ENCODE measurements around the gene MRGPRX2. TPM values are rescaled to one million over a fixed set of nuclear protein-coding genes. Genes with fewer than 3 reads are reported as not detected.

The MRGPRX2 gene
- total RNA-seq, 4 donors from 2014 or later: not detected

DNA sequence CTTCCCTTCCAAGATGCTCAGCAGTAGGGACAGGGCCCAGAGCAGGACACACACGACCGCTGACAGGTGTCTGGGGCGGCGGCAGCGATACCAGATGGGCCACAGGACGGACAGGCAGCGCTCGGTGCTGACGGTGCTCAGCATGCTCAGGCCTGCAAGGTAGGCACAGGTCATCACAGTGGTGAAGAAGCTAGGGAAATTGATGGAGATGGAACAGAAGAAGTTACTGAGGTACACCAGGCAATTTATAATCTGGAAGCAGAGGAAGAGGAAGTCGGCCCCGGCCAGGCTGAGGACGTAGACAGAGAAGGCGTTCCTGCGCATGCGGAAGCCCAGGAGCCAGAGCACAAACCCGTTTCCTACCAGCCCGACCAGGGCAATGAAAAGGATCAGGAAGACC is 4.6 kb downstream of the MRGPRX2 start:
- no peak for DNase-seq
- Histone ChIP-seq H3K27me3 (no peaks in the 10 kb centered on the region), H3K4me1 (no peaks in the 10 kb centered on the region), H3K27ac (no peak overlapping the region), H3K9me3 (no peaks in the 10 kb centered on the region), H3K36me3 (no peaks in the 10 kb centered on the region), H3K4me3 (no peak overlapping the region)
- in situ Hi-C loops (cut with MboI; ENCODE audit: low pct_ligation_motif_present in 1 of 4, low pct_unique_long_range_greater_than_20kb in 1 of 4, low sequenced_read_pairs in 3 of 4) (loop anchor here in 3 of 4 donors (25.0 kb wide), 2 partner anchors 481 to 706 kb away; no protein-coding TSS in a partner anchor), intact Hi-C loops (cut with DNase I; ENCODE audit: low total_unique reads) (no loop called here)
- 87 to 100% methylated on average over 6 to 17 of the region's 17 CpGs for WGBS, 2 donors (ENCODE audit: low coverage in 1 of 2)
- no peak for TF ChIP-seq EP300 (IDR thresholded peaks at IDR 0.05; ENCODE audit: low read depth)
- no peak for TF ChIP-seq POLR2AphosphoS5 (IDR thresholded peaks at IDR 0.05)
- no peak for TF ChIP-seq POLR2A (IDR thresholded peaks at IDR 0.05)
- TF ChIP-seq, protein P1, sequence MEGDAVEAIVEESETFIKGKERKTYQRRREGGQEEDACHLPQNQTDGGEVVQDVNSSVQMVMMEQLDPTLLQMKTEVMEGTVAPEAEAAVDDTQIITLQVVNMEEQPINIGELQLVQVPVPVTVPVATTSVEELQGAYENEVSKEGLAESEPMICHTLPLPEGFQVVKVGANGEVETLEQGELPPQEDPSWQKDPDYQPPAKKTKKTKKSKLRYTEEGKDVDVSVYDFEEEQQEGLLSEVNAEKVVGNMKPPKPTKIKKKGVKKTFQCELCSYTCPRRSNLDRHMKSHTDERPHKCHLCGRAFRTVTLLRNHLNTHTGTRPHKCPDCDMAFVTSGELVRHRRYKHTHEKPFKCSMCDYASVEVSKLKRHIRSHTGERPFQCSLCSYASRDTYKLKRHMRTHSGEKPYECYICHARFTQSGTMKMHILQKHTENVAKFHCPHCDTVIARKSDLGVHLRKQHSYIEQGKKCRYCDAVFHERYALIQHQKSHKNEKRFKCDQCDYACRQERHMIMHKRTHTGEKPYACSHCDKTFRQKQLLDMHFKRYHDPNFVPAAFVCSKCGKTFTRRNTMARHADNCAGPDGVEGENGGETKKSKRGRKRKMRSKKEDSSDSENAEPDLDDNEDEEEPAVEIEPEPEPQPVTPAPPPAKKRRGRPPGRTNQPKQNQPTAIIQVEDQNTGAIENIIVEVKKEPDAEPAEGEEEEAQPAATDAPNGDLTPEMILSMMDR (IDR thresholded peaks at IDR 0.05): no peak

DNA sequence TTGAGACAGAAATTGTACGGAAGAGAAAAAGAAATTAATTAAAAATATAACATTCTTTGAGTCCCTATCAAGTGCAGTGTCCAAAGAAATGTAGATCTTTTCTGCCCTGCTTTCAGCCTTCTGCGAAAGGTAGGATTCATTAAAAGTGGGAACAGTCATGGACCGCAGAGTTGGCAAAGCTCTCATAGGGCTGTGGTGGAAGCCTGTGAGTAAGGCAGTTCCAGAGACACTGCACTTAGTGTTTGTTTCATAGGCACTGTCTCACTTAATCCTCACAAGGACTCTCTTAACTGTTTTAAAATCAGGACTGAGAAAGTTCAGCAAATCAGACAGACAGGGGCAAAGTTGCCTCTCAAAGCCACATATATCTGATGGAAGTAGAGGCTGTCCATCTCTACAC is 5.5 kb downstream of the MRGPRX2 start:
- intact Hi-C loops (cut with DNase I; ENCODE audit: low total_unique reads): no loop called here
- 83 to 91% methylated on average over 3 of the region's 3 CpGs for WGBS, 2 donors (ENCODE audit: low coverage in 1 of 2)
- H3K9me3 ChIP-seq: no peaks in the 10 kb centered on the region
- H3K4me1 ChIP-seq: no peaks in the 10 kb centered on the region
- in situ Hi-C loops (cut with MboI; ENCODE audit: low pct_ligation_motif_present in 1 of 4, low pct_unique_long_range_greater_than_20kb in 1 of 4, low sequenced_read_pairs in 3 of 4): loop anchor here in 3 of 4 donors (25.0 kb wide), 2 partner anchors 482 to 707 kb away; no protein-coding TSS in a partner anchor
- DNase-seq: no peak
- no peaks in the 10 kb centered on the region for H3K27me3 ChIP-seq
- no peaks in the 10 kb centered on the region for H3K36me3 ChIP-seq
- no peak overlapping the region for H3K4me3 ChIP-seq
- no peak for TF ChIP-seq EP300 (IDR thresholded peaks at IDR 0.05; ENCODE audit: low read depth)
- TF ChIP-seq POLR2AphosphoS5 (IDR thresholded peaks at IDR 0.05): no peak
- no peak for TF ChIP-seq POLR2A (IDR thresholded peaks at IDR 0.05)
- TF ChIP-seq, protein P1 (IDR thresholded peaks at IDR 0.05): no peak
- no peak overlapping the region for H3K27ac ChIP-seq

DNA sequence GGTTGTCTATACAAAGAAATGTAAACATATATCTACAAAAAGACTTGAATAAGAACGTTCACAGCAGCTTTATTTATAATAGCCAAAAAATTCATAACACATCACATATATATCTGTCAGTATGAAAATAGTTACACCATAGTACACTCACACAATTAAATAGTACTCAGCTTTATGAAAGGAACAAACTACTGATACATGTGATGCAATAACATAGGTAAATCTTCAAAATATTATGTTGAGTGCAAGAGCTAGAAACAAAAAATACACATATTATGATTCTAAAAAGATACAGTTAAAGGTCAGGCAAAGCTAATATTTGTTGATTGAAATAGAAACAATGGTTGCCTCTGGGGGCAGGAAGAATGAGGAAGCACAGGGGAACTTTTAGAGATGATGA is 6.6 kb downstream of the MRGPRX2 start:
- DNase-seq: no peak
- Histone ChIP-seq H3K27me3 (no peaks in the 10 kb centered on the region), H3K4me3 (no peak overlapping the region), H3K4me1 (no peaks in the 10 kb centered on the region), H3K27ac (no peak overlapping the region), H3K9me3 (no peaks in the 10 kb centered on the region), H3K36me3 (no peaks in the 10 kb centered on the region)
- 27% methylated on average over 1 of the region's 1 CpG; no CpG with 5 or more reads in 1 of the 2 donors for WGBS, 2 donors (ENCODE audit: low coverage in 1 of 2)
- no peak for TF ChIP-seq POLR2AphosphoS5 (IDR thresholded peaks at IDR 0.05)
- no peak for TF ChIP-seq EP300 (IDR thresholded peaks at IDR 0.05; ENCODE audit: low read depth)
- TF ChIP-seq, protein P1 (IDR thresholded peaks at IDR 0.05): no peak
- TF ChIP-seq POLR2A (IDR thresholded peaks at IDR 0.05): no peak
- intact Hi-C loops (cut with DNase I; ENCODE audit: low total_unique reads) (no loop called here), in situ Hi-C loops (cut with MboI; ENCODE audit: low pct_ligation_motif_present in 1 of 4, low pct_unique_long_range_greater_than_20kb in 1 of 4, low sequenced_read_pairs in 3 of 4) (loop anchor here in 3 of 4 donors (25.0 kb wide), 2 partner anchors 483 to 708 kb away; no protein-coding TSS in a partner anchor)

DNA sequence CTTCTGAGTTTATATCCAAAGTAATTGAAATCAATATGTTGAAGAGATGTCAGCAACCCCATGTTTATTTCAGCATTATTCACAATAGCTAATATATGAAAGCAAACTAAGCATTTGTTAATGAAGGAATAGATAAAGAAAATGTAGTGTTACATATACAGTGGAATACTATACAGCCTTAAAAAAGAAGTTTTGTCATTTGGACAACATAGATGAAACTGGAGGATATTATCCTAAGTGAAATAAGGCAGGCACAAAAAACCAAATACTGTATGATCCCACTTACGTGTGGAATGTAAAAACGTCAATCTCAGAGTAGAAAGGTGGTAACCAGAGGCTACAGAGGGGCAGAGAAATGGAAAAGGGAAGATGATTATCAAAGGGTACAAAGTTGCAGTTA is 10.2 kb downstream of the MRGPRX2 start:
- DNase-seq: no peak
- in situ Hi-C loops (cut with MboI; ENCODE audit: low pct_ligation_motif_present in 1 of 4, low pct_unique_long_range_greater_than_20kb in 1 of 4, low sequenced_read_pairs in 3 of 4): loop anchor here in 3 of 4 donors (25.0 kb wide), 2 partner anchors 487 to 712 kb away; no protein-coding TSS in a partner anchor
- no peak for TF ChIP-seq POLR2A (IDR thresholded peaks at IDR 0.05)
- no peaks in the 10 kb centered on the region for H3K27me3 ChIP-seq
- no peaks in the 10 kb centered on the region for H3K36me3 ChIP-seq
- intact Hi-C loops (cut with DNase I; ENCODE audit: low total_unique reads): no loop called here
- 83 to 86% methylated on average over 2 of the region's 2 CpGs for WGBS, 2 donors (ENCODE audit: low coverage in 1 of 2)
- H3K4me3 ChIP-seq: no peak overlapping the region
- H3K9me3 ChIP-seq: no peaks in the 10 kb centered on the region
- no peaks in the 10 kb centered on the region for H3K4me1 ChIP-seq
- no peak overlapping the region for H3K27ac ChIP-seq

DNA sequence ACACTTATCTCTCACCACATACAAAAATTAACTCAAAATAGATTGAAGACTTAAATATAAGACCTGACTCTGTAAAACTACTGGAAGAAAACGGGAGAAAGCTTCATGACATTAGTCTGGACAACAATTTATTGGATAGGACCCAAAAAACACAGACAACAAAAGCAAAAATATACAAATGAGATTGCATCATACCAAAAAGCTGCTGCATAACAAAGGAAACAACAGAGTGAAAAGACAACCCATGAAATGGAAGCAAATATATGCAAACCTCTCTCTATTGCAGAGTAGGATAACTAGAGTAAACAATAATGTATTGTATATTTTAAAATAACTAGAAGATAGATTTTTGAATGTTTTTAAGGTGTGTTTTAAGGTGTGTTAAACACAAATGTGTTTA is 11.2 kb downstream of the MRGPRX2 start:
- no peaks in the 10 kb centered on the region for H3K4me1 ChIP-seq
- no peak for DNase-seq
- no peak overlapping the region for H3K4me3 ChIP-seq
- in situ Hi-C loops (cut with MboI; ENCODE audit: low pct_ligation_motif_present in 1 of 4, low pct_unique_long_range_greater_than_20kb in 1 of 4, low sequenced_read_pairs in 3 of 4): no loop called here
- WGBS, 2 donors (ENCODE audit: low coverage in 1 of 2): 17 to 38% methylated on average over 1 of the region's 1 CpG
- no peak overlapping the region for H3K27ac ChIP-seq
- intact Hi-C loops (cut with DNase I; ENCODE audit: low total_unique reads): no loop called here
- no peaks in the 10 kb centered on the region for H3K36me3 ChIP-seq
- no peak for TF ChIP-seq POLR2AphosphoS5 (IDR thresholded peaks at IDR 0.05)
- TF ChIP-seq EP300 (IDR thresholded peaks at IDR 0.05; ENCODE audit: low read depth): no peak
- no peak for TF ChIP-seq POLR2A (IDR thresholded peaks at IDR 0.05)
- TF ChIP-seq, protein P1 (IDR thresholded peaks at IDR 0.05): no peak
- H3K27me3 ChIP-seq: no peaks in the 10 kb centered on the region
- no peaks in the 10 kb centered on the region for H3K9me3 ChIP-seq

Data from transverse colon (tissue), 4 donors.